ENCODE results near the gene DGKA. TPM values are rescaled to one million over a fixed set of nuclear protein-coding genes. Genes with fewer than 3 reads are reported as not detected.

Gene DGKA
- total RNA-seq, 2 experiments from 2014 or later = 144 to 170 TPM

DNA sequence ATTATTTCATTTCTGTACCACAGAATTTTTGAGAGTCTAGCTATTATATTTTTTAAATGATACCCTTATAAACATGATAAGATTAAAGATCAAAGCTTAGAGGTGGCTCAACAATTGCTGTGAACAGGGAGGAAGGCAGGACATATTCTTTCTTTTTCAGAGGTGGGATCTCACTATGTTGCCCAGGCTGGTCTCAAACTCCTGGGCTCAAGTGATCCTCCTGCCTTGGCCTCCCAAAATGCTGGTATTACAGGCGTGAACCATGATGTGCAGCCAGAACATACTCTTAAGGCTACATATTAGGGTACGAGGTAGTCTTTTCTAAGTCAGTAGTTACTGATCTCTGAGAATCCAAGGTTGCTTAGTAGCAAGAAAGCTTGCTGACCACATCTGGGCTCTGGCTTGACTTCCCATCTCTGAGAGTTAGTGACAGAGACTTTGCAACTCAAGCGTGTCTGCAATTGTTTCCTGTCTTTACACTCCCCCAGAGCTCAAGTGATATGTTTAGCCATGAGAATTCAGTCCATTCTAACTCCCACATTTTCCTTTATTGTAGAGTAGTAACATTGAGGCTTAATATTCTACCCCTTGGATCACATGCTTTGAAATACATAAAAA lies 51.5 kb downstream of the DGKA start:
- ChIA-PET POLR2A (interaction anchor here (0.6 to 4.2 kb wide), 16 partner anchors 8 to 1647 kb away, joined by 3 to 32 read pairs (median 4); partner anchors contain the start of genes ORMDL2, RAB5B and SARNP), CTCF (ENCODE audit: unreplicated experiment) (interaction anchor here (0.5 to 1.1 kb wide), 4 partner anchors 29 to 244 kb away, joined by 3 to 9 read pairs (median 4); no protein-coding TSS in a partner anchor)
- Histone ChIP-seq H2AFZ (ENCODE audit: low read length) (no peak overlapping the region), H3K79me2 (ENCODE audit: insufficient read depth, low read depth, low read length) (no peaks in the 10 kb centered on the region), H3K4me1 (ENCODE audit: insufficient read depth, low read length, poor library complexity, severe bottlenecking) (peaks cover 28% of the 10 kb centered on the region), H3K27ac (ENCODE audit: low read depth, low read length, poor library complexity, severe bottlenecking) (peak overlapping the region; percentile 46), H3K9me2 (ENCODE audit: insufficient read depth, low read length) (no peaks in the 10 kb centered on the region), H3K9me3 (ENCODE audit: low read length) (no peaks in the 10 kb centered on the region), H3K4me2 (ENCODE audit: low read length) (peak overlapping the region; percentile 63), H3K4me3 (ENCODE audit: low read depth, low read length, poor library complexity, severe bottlenecking) (no peak overlapping the region), H4K20me1 (ENCODE audit: insufficient read depth, low read length) (no peaks in the 10 kb centered on the region), H3K36me3 (ENCODE audit: insufficient read depth, low read length) (peaks cover 28% of the 10 kb centered on the region)
- TF ChIP-seq EZH2phosphoT487 (IDR thresholded peaks at IDR 0.05; ENCODE audit: borderline replicate concordance, low read depth, low read length) = no peak
- TF ChIP-seq, protein P1, sequence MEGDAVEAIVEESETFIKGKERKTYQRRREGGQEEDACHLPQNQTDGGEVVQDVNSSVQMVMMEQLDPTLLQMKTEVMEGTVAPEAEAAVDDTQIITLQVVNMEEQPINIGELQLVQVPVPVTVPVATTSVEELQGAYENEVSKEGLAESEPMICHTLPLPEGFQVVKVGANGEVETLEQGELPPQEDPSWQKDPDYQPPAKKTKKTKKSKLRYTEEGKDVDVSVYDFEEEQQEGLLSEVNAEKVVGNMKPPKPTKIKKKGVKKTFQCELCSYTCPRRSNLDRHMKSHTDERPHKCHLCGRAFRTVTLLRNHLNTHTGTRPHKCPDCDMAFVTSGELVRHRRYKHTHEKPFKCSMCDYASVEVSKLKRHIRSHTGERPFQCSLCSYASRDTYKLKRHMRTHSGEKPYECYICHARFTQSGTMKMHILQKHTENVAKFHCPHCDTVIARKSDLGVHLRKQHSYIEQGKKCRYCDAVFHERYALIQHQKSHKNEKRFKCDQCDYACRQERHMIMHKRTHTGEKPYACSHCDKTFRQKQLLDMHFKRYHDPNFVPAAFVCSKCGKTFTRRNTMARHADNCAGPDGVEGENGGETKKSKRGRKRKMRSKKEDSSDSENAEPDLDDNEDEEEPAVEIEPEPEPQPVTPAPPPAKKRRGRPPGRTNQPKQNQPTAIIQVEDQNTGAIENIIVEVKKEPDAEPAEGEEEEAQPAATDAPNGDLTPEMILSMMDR (conservative IDR thresholded peaks at IDR 0.05; ENCODE audit: low read length) = no peak
- intact Hi-C loops (cut with micrococcal nuclease; ENCODE audit: unreplicated experiment) = no loop called here
- DNase-seq (ENCODE audit: low spot score) = peak; percentile 78
- no TSS peak for BruUV-seq (replicated peaks)

DNA sequence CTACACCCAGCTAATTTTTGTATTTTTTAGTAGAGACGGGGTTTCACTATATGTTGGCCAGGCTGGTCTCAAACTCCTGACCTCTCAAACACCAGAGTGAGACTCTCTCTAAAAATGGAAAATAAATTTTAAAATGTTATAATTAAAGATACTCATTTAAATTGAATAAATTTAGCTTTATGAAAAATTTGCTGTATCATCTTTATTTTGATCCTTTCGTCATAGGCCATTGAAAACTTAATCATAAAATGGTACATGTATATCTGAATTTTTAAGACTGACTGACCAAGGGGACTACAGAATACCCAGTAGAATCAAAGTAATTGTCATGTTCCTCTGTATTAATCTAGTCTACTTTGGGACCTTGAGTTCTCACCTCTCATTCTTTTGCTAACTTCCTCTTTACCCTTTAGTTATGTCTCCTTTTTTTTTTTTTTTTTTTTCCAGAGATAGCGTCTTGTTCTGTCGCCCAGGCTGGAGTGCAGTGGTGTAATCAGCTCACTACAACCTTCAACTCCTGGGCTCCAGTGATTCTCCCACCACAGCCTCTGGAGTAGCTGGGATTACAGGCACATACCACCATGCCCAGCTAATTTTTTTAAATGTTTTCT lies 52.4 kb downstream of the DGKA start:
- H3K27ac ChIP-seq (ENCODE audit: low read depth, low read length, poor library complexity, severe bottlenecking) = peak overlapping the region; percentile 46
- peaks cover 28% of the 10 kb centered on the region for H3K4me1 ChIP-seq (ENCODE audit: insufficient read depth, low read length, poor library complexity, severe bottlenecking)
- TF ChIP-seq, protein P1 (conservative IDR thresholded peaks at IDR 0.05; ENCODE audit: low read length) = no peak
- TF ChIP-seq EZH2phosphoT487 (IDR thresholded peaks at IDR 0.05; ENCODE audit: borderline replicate concordance, low read depth, low read length) = no peak
- POLR2A ChIA-PET = interaction anchor here (0.6 to 4.2 kb wide), 11 partner anchors 8 to 254 kb away, joined by 3 to 32 read pairs (median 5); partner anchors contain the start of genes ORMDL2, RAB5B and SARNP
- CTCF ChIA-PET (ENCODE audit: unreplicated experiment) = interaction anchor here (0.7 kb wide), 1 partner anchor 159 kb away, joined by 3 read pairs; no protein-coding TSS in a partner anchor
- peak overlapping the region; percentile 63 for H3K4me2 ChIP-seq (ENCODE audit: low read length)
- no peaks in the 10 kb centered on the region for H3K79me2 ChIP-seq (ENCODE audit: insufficient read depth, low read depth, low read length)
- H4K20me1 ChIP-seq (ENCODE audit: insufficient read depth, low read length) = no peaks in the 10 kb centered on the region
- no peaks in the 10 kb centered on the region for H3K9me3 ChIP-seq (ENCODE audit: low read length)
- peak; percentile 27 for DNase-seq (ENCODE audit: low spot score)
- no TSS peak for BruUV-seq (replicated peaks)
- no peak overlapping the region for H2AFZ ChIP-seq (ENCODE audit: low read length)
- H3K9me2 ChIP-seq (ENCODE audit: insufficient read depth, low read length) = no peaks in the 10 kb centered on the region
- H3K4me3 ChIP-seq (ENCODE audit: low read depth, low read length, poor library complexity, severe bottlenecking) = no peak overlapping the region
- intact Hi-C loops (cut with micrococcal nuclease; ENCODE audit: unreplicated experiment) = no loop called here
- peaks cover 32% of the 10 kb centered on the region for H3K36me3 ChIP-seq (ENCODE audit: insufficient read depth, low read length)
